ENCODE data around the gene SAMD11. TPM values are rescaled to one million over a fixed set of nuclear protein-coding genes. Genes with fewer than 3 reads are reported as not detected.

SAMD11 gene
- total RNA-seq, 4 donors from 2014 or later = 6.2 to 28.8 (median 13.9) TPM

- no peak overlapping the region for H3K27ac ChIP-seq (replicated peaks in 1 of 4)
- WGBS = 95% methylated on average over 9 of the region's 9 CpGs
- H3K4me1 ChIP-seq = peaks cover 12 to 21% (median 16%) of the 10 kb centered on the region in 4 donors
- DNase-seq (ENCODE audit: extremely low spot score) = no peak
- H3K27me3 ChIP-seq = peaks cover 0 to 82% (median 3%) of the 10 kb centered on the region in 4 donors
- H3K36me3 ChIP-seq = no peaks in the 10 kb centered on the region
- intact Hi-C loops (cut with DNase I) = no loop called here
- H3K4me3 ChIP-seq = no peak overlapping the region
- no peaks in the 10 kb centered on the region for H3K9me3 ChIP-seq
- no peak for TF ChIP-seq POLR2AphosphoS5 (IDR thresholded peaks at IDR 0.05)
- TF ChIP-seq CTCF (IDR thresholded peaks at IDR 0.05) = no peak
- no peak for TF ChIP-seq POLR2A (IDR thresholded peaks at IDR 0.05; ENCODE audit: low read depth)
- no peak for TF ChIP-seq EP300 (IDR thresholded peaks at IDR 0.05)
Observed at GRCh38 chr1:979744-980072, 56.0 kb downstream of the SAMD11 start.

- TF ChIP-seq EP300 (IDR thresholded peaks at IDR 0.05) (no peak), POLR2A (IDR thresholded peaks at IDR 0.05; ENCODE audit: low read depth) (no peak)
- Histone ChIP-seq H3K9me3 (no peaks in the 10 kb centered on the region), H3K4me3 (no peak overlapping the region), H3K36me3 (no peaks in the 10 kb centered on the region), H3K4me1 (peaks cover 12 to 21% (median 16%) of the 10 kb centered on the region in 4 donors), H3K27ac (replicated peaks in 1 of 4) (no peak overlapping the region), H3K27me3 (peaks cover 0 to 82% (median 3%) of the 10 kb centered on the region in 4 donors)
- no peak for DNase-seq (ENCODE audit: extremely low spot score)
- 85% methylated on average over 12 of the region's 13 CpGs for WGBS
- intact Hi-C loops (cut with DNase I) = no loop called here
Observed at GRCh38 chr1:980137-980571, 56.4 kb downstream of the SAMD11 start.

- DNase-seq (ENCODE audit: extremely low spot score) = no peak
Observed at GRCh38 chr1:980602-981395, 57.1 kb downstream of the SAMD11 start.

GRCh38 chr1:981491-981954 lies 57.8 kb downstream of the SAMD11 start:
- H3K4me1 ChIP-seq = peaks cover 4 to 8% (median 7%) of the 10 kb centered on the region in 4 donors
- intact Hi-C loops (cut with DNase I) = no loop called here
- no peaks in the 10 kb centered on the region for H3K36me3 ChIP-seq
- DNase-seq (ENCODE audit: extremely low spot score) = no peak
- no peak for TF ChIP-seq EP300 (IDR thresholded peaks at IDR 0.05)
- TF ChIP-seq POLR2AphosphoS5 (IDR thresholded peaks at IDR 0.05) = no peak
- TF ChIP-seq CTCF (IDR thresholded peaks at IDR 0.05) = no peak
- no peak for TF ChIP-seq POLR2A (IDR thresholded peaks at IDR 0.05; ENCODE audit: low read depth)
- no peak overlapping the region for H3K4me3 ChIP-seq
- H3K27ac ChIP-seq (replicated peaks in 1 of 4) = no peak overlapping the region
- no peaks in the 10 kb centered on the region for H3K9me3 ChIP-seq
- peaks cover 0 to 72% (median 3%) of the 10 kb centered on the region in 4 donors for H3K27me3 ChIP-seq
- 85% methylated on average over 16 of the region's 21 CpGs for WGBS

More at GRCh38 chr1:980602-981395, 57.1 kb downstream of the SAMD11 start:
- intact Hi-C loops (cut with DNase I) = no loop called here
- Histone ChIP-seq H3K36me3 (no peaks in the 10 kb centered on the region), H3K27ac (replicated peaks in 1 of 4) (no peak overlapping the region), H3K4me1 (peaks cover 11 to 15% (median 13%) of the 10 kb centered on the region in 4 donors), H3K4me3 (no peak overlapping the region), H3K27me3 (peaks cover 0 to 79% (median 3%) of the 10 kb centered on the region in 4 donors), H3K9me3 (no peaks in the 10 kb centered on the region)
- WGBS = 82% methylated on average over 18 of the region's 35 CpGs
- TF ChIP-seq EP300 (IDR thresholded peaks at IDR 0.05) (no peak), POLR2A (IDR thresholded peaks at IDR 0.05; ENCODE audit: low read depth) (no peak), POLR2AphosphoS5 (IDR thresholded peaks at IDR 0.05) (no peak), CTCF (IDR thresholded peaks at IDR 0.05) (no peak)

- Histone ChIP-seq H3K27me3 (peaks cover 0 to 72% (median 3%) of the 10 kb centered on the region in 4 donors), H3K4me1 (peaks cover 4 to 8% (median 7%) of the 10 kb centered on the region in 4 donors), H3K9me3 (no peaks in the 10 kb centered on the region), H3K4me3 (no peak within 1 kb of the TSS), H3K27ac (replicated peaks in 1 of 4) (no peak within 1 kb of the TSS), H3K36me3 (no peaks in the 10 kb centered on the region)
- intact Hi-C loops (cut with DNase I) = no loop called here
- 35% methylated on average over 5 of the region's 28 CpGs for WGBS
- TF ChIP-seq POLR2A (IDR thresholded peaks at IDR 0.05; ENCODE audit: low read depth) (peak; percentile 45), POLR2AphosphoS5 (IDR thresholded peaks at IDR 0.05) (no peak)
- no peak for DNase-seq (ENCODE audit: extremely low spot score)
Observed at GRCh38 chr1:981955-982558, 58.3 kb downstream of the SAMD11 start, which contains the start of gene PERM1. PERM1 (minus strand) TSS chr1:982093; CDS start chr1:981029, 1,064 bp downstream.
